ENCODE data around the gene AGAP1.
A peak's percentile ranks its signal among the peaks of the same experiment; 100 is the strongest.

The AGAP1 gene

DNA sequence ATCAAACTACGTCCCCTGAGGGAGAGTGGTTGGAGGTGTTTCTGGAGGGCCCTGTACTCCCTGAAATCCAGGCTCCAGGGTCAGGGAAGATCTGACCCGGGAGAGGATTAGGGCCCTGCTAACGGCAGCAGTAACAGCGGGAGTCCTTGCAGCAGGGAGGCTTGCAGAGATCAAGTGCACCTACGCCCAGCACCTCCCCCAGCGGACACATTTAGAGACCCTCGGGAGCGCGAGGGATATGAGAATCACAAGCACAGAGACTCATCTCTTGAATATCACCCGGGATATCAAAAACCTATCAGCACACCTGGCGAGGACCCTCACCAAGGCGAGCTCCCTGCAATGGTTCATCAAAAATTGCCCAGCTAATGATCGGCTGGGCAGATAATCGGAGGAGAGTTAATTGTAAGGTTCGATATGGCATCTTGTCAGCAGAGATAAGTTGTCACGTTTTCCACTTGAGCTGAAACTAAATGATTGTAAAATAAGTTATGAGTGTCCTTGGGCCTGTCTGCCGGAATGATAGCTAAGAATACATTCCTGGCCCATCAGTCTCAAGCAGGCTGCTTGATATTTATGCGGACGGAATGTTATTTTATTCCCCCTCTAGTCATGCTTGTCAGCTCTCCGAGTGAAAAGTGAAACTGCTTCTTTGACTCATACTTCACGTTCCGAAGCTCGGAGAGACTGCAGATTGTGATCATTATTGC is 464.5 kb downstream of the AGAP1 start:
- no peak for DNase-seq

DNA sequence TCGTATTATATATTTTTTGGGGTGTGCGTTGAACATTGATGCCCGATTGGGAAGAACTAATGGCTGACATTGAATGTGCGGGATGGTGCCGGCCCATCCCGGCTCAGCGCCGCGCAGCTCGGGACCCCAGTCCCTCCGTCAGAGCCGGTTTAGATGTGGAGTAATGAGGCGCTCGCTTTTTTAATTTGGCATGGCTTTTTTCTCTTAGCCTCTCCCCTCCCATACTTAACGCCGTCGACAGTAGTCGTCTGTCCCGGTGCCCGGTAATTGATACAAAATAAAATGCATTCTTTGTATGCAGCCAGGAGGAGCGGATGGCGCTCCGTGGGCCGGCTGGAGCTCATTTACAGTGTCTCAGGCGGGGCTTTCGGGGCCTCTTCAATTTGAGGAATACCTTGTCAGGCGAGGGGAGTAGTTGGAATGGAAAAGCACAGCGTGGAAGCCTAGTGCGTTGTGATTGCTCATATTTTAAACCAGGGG is 465.1 kb downstream of the AGAP1 start:
- no peak for DNase-seq

DNA sequence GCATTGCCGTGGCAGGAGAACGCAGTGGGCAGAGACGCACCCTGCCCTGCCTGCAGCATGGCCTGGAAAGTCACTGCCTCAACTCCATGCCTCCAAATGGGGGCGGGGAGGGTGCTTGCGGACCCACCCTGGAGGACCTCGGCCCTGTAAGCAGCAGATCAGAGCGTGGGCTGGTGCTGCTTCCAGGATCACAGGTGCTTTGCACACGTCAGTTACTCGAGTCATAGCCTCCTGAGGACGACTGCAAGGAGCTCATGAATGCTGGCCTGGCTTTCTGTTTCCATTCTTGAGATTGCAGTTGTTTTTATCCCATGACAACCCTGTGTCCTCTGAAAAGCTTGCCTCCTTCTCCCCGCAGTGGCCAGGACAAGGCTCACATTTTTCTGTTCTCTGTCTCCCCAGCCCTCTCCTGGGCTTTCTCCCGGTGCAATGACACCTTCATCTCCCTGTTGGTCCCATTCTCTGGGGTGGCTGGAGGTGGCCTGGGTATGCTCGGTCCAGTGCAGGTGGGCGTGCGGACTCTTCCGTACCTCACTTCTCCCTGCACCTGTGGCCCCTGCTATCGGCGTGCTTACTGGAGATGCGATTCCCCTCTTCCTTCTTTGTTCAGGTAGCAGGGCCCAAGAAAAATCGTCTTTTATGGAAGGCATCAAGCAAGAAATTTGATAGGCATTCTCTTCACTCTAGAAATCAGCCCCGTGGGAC is 466.3 kb downstream of the AGAP1 start:
- no peak for DNase-seq

DNA sequence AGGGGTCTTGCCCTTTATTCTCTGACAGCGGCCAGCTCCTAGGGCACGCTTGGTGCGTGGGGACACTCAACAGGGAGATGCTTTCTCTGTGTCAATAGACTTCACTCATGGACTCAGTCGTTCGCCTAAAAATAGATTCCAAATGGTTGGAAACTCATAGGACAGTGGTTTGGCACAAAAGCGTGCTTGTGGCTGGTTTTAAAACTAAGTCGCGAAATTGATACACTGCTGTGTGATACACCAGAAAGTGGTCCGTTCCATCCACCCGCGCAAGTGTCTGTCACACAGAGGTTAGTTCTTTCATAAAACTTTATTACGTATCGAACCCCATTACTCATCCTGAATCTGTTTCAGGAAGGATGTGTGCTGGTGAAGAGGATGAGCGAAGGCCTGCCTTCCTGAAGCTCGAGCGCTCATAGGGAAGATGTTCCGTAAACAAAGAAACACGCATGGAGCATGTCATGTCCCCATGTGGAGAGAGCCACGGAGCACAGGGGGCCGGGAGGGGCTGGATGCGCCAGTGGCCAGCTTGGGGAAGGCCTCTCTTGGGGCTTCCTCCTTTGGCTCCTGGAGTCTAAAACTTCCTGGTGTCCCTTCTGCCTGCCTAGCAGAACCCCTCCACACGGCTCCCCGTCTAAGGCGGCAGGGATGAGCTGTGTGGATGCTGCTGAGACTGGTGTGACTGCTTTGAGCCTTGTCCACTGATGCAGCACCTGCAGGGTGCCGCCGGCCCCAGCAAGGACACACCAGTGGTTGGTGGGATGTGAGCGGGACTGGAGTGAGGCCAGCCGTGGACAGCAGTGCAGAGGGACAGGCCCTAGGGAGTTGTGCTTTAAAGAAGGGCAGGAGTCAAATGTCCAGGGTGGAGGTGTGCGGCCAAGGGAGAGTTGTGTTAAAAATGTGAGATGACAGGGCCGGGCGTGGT is 467.1 kb downstream of the AGAP1 start:
- DNase-seq: no peak

DNA sequence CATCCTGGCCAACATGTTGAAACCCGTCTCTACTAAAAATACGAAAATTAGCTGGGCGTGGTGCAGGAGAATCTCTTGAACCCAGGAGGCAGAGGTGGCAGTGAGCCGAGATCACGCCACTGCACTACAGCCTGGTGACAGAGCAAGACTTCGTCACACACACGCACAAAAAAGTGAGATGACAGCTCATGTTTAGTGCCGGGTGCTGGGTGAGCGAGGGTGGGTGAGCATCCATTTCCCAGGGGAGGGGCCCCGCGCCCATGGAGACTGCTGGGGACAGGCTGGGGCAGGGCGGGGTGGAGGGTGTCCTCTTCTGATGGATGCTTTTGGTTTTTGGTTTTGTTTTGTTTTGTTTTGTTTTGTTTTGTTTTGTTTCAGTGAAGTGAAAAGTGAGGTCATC is 467.9 kb downstream of the AGAP1 start:
- no peak for DNase-seq

DNA sequence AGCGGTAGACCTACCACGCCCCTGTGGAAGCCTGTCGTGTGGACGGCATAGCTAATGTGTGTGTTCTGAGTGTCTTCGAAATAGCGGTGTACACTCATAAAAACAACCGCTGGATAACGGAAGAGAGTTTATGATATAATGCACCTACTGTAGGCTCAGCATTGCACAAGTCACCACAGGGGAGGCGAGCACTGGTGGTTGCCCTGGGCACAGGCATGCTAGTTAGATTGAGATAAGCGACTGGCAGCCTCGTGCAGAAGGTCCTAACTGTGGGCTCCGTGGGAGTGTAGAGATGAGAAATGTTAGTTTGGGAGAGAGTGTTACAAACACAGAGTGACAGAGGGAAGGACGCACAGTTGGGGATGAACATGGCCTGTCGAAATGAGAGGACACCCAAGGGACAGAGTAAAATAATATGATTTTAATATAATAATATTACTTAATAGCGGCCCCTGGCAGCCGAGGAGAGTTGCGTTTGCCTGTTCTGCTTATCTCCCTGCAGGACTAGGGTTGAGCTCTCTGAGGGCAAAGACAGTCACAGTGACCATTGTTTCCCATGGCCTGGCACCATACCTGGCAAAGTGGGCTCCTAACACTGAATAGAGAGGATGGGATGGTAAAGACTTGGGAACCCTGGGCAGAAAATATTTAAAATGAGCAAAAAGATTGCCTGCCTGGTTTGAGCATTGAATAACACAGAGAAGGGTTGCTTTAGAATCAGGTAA is 470.2 kb downstream of the AGAP1 start:
- DNase-seq: no peak

DNA sequence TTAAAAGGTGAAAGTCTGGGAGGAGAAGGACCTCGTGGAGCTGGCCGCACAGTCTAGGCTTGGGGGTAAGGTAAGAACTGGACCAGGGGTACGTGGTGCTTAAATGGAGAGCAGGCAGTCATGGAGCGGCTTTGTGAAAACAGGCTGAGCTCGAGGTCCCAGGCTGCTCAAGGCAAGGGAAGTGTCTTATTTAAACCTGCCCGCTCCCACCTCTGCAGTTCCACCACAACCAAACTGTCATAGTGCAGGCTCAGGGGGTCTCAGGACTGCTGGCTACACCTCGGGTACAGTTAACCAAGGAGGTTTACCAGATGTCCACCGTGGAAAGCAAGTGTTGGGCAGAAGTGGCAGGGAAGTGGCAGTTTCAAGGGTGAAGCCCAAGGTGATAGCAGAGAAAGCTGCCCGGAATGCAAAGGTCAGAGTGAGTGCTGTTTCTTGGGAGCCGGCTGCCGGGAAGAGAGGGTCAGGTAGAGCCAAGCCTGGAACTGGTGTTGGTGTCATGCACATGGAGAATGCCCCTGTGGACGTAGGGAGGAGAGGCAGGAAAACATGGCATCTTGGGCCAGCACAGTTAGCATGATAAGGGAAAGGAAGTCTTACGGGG is 471.0 kb downstream of the AGAP1 start:
- no peak for DNase-seq

DNA sequence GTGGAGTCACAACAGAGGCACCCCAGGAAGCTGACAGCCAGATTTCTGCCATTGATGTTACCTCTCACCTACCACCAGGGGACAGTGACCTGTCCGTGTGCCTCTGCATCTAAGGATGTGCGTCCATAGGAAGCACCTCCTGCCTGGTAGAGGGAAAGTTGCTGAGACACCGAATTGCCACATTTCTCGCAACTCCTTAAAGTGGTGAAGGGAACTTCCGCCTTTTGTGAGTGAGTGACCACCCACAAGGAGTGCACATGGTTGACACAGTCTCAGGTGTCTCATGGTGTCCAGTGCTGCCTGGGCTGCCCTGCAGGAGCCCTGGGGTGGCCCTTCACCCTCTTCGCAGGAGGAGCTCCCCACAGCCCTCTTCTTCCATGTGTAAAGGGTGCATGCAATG is 472.6 kb downstream of the AGAP1 start:
- DNase-seq: no peak

DNA sequence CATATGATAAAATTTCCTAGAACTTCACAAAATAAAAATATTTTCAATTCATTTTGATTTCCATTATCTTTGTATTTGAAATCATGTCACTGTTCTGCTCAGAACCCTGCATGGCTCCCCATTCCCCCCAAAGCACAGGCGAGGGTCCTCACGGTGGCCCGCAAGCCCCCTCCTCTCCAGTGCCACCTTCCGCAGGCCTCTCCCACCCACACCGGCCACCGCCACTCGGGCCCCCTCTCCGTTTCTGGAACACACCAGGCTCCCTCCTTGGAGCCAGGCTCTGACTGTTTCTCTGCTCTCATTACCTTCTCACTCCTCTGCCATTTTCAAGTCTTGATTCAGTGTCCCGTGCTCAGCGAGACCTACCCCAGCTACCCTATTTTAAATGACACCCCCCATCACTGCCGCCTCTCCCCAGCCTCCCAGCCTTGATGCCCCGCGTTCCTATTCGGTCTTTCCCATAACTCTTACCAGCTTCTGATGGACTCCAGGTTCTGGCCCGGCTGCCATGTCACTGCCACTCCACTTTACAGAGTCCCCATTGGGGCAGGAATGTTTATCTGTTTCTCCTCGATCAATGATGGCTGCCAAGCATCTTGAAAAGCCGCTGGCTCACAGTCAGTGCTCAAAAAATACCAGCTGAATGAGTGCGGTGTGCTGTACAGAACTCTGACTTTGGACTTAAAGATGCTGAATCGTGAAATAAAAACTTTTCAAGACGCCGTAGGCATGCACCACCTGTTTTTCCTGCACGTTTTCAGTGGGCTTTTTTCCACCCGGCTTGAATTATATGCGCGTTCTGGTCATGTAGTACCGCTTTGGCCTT is 473.3 kb downstream of the AGAP1 start:
- no peak for DNase-seq

DNA sequence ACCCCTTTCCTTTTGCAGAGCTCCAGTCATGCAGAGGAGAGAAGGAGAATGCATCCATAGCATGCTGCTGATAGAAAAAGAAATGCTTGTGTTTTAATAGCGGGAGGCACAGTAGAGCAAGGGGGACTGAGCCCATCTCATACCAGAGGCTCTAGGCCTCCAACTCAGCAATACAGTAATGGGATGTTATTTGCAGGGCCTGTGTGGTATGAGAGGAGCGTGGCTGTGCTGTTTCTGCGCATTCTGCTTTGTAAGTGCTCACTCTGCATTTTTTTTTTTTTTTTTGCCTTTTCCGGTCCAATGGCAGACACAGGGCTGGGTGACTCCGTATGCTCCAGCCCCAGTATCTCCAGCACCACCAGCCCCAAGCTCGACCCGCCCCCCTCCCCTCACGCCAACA is 474.3 kb downstream of the AGAP1 start:
- no peak for DNase-seq

DNA sequence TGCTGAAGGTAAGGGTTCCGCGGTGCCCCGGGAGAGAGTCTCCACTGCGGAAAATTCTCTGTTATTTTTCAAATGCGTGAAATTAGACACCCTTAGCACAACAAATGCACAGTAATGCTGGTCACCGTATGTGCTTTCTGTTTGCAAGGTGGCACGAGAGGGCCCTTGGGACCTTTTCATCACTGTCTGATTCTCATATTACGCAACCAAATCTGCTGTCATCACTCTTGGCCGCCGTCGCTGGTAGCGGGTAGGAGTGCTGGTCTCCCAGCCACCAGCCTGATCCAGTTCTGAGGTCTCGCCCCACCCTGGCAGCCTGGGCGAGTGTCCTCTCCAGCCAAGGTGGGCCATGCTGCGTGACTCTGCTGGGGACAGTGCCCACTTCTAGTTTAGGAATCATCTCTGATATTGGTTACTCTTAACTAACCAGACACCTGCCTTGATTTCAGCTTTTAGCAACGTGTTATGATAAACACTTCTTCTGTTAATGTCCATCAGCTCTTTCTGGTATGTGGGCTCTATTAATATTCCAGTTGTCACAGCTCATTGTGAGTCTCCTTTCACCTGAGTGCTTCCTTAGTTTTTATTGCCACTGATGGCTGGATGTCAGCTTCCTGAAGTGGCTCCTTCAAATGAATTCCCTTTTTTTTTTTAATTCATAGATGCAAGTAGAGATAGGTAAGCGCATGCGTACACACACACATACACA is 474.9 kb downstream of the AGAP1 start:
- DNase-seq: peak; percentile 64

DNA sequence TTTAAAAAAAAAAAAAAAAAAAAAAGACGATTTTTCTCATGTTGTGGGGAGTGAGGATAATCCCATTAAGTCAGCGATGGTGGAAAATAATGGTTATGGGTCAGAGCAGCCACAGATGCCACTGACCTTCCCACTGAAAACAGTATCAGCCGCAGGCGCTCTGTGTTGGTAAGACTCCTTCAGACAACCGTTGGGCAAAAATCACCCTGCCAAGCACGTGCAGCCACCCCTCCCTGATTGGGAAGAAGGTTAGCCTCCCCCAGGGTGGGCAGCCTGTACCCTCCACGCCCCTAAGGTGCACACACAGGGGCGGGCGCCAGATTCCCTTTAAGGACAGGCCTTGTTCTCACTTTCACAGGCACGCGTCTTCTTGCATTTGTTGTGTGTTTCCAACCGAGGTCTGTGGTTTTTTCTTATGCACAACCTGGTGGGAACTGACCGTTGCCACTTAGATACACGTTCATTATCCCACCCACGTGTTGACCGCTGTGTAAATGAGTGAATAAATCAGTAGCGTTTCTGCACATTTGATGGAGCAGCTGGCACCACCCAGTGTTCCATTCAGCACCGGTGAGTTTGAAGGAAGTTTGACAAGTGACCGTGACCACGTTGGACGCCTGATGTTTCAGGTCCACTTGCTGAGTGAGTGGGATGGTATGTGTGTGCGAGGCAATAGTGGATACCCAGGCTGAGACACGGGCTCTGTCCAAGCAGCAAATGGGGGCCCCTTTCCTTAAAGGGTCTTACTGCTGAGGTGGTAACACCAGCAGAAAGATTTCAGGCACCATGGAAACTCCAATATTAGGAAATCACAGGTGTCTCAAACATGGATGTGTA is 476.6 kb downstream of the AGAP1 start:
- DNase-seq: no peak

DNA sequence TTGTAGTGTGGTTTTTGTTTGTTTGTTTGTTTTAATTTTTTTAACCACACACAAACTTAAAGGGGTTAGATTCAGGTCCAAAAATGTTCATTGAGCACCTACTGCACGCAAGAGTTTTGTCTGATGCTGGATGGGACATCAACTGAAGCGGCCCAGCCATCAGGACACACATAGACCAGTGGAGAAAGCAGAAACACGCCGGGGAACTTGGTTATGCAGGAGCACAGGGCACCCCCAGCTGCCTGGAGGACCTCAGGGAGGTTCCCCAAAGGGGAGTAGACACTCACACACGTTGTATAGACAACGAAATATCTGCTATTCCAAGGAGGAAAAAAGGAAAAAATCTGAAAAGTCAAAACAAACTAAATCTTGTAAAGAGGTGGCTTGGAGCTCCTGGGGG is 482.7 kb downstream of the AGAP1 start:
- no peak for DNase-seq

DNA sequence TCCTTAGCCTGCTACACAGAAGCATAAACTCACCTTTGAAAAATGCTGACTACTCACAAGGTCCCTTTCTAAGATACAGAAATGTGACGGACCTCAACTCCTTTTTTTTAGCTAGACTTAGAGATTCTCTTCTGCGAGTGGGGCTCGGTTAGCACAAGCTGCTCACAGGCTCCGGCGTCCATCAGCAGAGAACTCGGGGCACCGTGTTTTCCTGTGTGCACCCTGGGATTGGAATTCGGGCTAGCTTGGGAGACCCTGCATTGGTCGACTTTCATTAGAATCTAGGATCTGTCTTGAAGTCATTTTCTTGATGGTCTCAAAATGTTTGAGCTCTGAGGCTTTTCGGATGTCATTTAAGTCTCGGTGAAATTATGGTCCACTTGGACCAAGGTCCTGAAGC is 483.1 kb downstream of the AGAP1 start:
- no peak for DNase-seq

DNA sequence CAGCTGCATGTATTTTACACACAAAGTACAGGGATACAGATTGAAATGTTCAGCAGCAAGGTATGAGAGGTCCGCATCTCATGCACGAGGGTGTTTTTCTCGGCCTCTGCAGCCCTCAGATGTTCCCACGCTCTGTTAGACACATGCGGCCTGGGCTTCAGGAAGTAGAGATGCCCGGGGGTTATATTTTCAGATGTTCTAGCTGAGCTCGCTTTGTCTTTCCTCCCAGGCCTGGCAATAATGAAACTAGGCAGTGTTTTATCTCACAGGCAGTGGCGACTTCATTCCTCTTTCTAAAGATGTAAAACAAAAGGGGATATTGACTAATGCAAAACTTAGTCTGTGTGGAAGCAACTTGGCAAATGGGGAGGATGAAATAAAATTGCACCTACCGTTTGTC is 483.6 kb downstream of the AGAP1 start:
- DNase-seq: no peak

DNA sequence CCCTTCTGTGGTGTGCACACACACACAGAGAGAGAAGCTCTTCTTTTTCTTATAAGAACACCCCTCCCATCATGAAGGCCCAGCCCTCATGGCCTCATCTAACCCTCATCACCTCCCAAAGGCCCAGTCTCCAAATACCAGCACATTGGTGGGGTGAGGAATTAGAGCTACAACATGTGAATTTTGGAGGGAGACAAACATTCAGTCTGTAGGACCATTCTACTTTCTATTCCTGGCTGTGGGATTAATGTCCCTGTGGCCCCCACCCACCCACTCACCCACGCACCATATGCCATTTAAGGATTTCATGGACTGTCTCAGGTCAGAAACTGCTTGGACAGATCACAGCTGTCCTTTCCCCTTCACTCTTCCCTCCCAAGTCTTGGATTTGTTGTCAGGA is 484.2 kb downstream of the AGAP1 start:
- no peak for DNase-seq

DNA sequence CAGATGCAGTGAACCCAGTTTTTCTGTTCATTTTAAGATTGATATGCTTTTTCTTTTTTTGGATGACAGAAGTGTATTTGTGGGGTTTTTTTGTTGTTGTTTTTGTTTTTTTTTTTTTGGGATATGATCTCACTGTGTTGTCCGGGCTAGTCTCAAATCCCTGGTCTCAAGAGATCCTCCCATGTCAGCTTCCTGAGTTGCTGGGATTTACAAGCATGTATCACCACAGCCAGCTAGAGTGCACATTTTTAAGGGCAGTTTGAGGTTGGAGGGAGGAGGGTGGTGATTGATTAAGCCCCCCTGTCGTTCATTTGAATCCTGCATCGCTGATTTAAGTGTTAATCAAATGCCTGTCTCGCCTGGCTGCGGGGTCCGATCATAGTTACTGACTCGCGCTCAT is 485.2 kb downstream of the AGAP1 start:
- DNase-seq: no peak

DNA sequence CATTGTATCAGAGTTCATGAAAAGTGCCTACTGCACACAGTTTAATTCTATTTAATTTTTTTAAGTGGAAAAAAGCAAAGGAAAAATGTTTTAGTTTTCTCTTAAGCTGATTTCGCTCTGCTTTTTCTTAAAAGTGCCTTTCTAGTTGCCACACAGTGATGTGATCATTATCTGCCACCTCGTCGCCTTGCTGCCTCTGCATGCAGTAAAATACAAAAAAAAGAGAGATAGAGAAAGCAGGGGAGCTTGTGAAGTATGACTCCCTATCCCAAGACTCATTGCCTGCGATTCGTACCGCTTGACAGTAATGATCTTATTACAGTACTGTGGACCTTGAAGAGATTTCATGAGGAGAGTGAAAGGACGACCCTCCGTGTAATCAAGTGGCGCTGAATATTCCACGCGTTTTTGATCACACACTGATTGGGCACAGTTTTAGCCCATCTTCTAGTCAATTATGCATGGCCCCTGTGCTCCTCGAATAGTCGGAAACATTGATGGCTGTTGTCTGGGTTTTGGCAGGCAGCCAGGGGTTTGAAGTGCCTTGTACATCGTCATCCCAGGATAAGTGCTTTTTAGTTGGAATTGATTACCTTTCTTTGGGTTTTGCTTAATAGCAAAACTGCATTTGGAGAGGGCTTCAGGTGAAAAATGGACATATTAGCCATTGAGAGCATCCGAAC is 486.1 kb downstream of the AGAP1 start:
- peak; percentile 22 for DNase-seq

DNA sequence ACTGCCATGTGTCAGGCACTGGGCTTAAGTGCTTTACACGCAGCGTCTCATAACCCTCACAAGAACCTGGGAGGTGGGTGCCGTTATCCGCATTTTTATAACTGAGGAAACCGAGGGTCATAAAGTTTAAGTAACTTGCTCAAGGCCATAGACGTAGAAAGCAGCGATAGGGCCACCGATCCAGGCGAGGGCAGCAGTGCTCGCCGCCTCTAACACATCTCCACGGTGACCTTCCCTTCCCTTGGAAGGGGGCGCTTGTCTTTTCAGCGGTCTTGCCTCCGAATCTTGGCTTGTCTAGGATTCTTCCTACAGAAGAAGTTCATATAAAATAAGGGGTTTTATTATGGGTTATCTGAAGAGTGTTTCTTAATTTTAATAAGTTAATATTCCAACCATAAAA is 487.8 kb downstream of the AGAP1 start:
- no peak for DNase-seq
